Panc1 (cell line): ENCODE results near the gene ZSWIM3. TPM values are rescaled to one million over a fixed set of nuclear protein-coding genes. Genes with fewer than 3 reads are reported as not detected.

Experiments used
- ATAC-seq: fragments of 200-7000 bp; cut with Tn5 transposase; 2 replicates; pipeline ENCODE4 v1.9.1; 2020; ENCODE audit warnings: mild to moderate bottlenecking, moderate library complexity
- BruUV-seq: library from RNA; stranded (reverse); fragments of 400-500 nt; replicated peaks from 2 replicates; lab custom pipeline; 2021; lab: Mats Ljungman, UMichigan
- CTCF ChIA-PET: fragments of 300-600 bp; sonication (Branson Sonifier 250); formaldehyde crosslinking; loops from one replicate; lab custom pipeline; 2022; ENCODE audit warnings: antibody characterized with exemption; lab: Charles Lee
- POLR2A ChIA-PET: fragments of 300-600 bp; sonication (Branson Sonifier 250); formaldehyde crosslinking; loops from one replicate; lab custom pipeline; 2022; ENCODE audit warnings: antibody characterized with exemption; lab: Charles Lee
- DNase-seq: peaks from one replicate; pipeline ENCODE4 v3.0.0-alpha.2; 2010; ENCODE audit warnings: low read depth, low spot score
- H3K27ac ChIP-seq: 2 replicates; pipeline ENCODE4 v1.5.1; 2011; ENCODE audit warnings: mild to moderate bottlenecking, low read length, inconsistent platforms
- H3K27me3 ChIP-seq: fragments of 200-500 bp; sonication (Bioruptor generic); 2 replicates; pipeline ENCODE4 v1.6.0; 2014; ENCODE audit warnings: low read length, inconsistent platforms; ENCODE audit not compliant: control insufficient read depth, insufficient read depth
- H3K36me3 ChIP-seq: fragments of 200-500 bp; sonication (Bioruptor generic); 2 replicates; pipeline ENCODE4 v1.5.1; 2014; ENCODE audit warnings: inconsistent platforms, mild to moderate bottlenecking, low read length, moderate library complexity; ENCODE audit not compliant: control insufficient read depth, insufficient read depth
- H3K4me1 ChIP-seq: 2 replicates; pipeline ENCODE4 v1.5.1; 2011; ENCODE audit warnings: inconsistent platforms, mild to moderate bottlenecking, low read length, moderate library complexity; ENCODE audit not compliant: control insufficient read depth, insufficient read depth
- H3K4me3 ChIP-seq, 2 experiments: 2 replicates each; pipeline ENCODE4 v1.5.1; 2011 to 2012; ENCODE audit warnings: low read depth in 2 of 2, low read length in 2 of 2, mild to moderate bottlenecking in 2 of 2, inconsistent platforms in 1 of 2, moderate library complexity in 1 of 2
- H3K9me3 ChIP-seq: fragments of 200-500 bp; sonication (Bioruptor generic); 2 replicates; pipeline ENCODE4 v1.5.1; 2014; ENCODE audit warnings: low read depth, mild to moderate bottlenecking, inconsistent platforms, low read length, moderate library complexity; ENCODE audit not compliant: control insufficient read depth, insufficient read depth
- POLR2AphosphoS5 ChIP-seq: IDR thresholded peaks from 2 replicates; pipeline ENCODE4 v1.6.1; 2012; ENCODE audit warnings: mild to moderate bottlenecking, low read depth, low read length, moderate library complexity
- SIN3A ChIP-seq: IDR thresholded peaks from 2 replicates; pipeline ENCODE4 v1.6.1; 2012; ENCODE audit warnings: low read depth, mild to moderate bottlenecking, low read length, moderate library complexity, borderline replicate concordance; ENCODE audit not compliant: insufficient read depth
- TCF7L2 ChIP-seq: IDR thresholded peaks from 2 replicates; pipeline ENCODE4 v1.6.1; 2011; ENCODE audit warnings: mild to moderate bottlenecking, low read depth, low read length, inconsistent platforms
- in situ Hi-C: cut with HindIII; loops from 2 replicates; pipeline ENCODE4 v1.10.0; 2016; ENCODE audit warnings: low sequenced_read_pairs, low pct_unique_long_range_greater_than_20kb
- intact Hi-C: fragments of 100-400 bp; cut with micrococcal nuclease; formaldehyde crosslinking; loops from one replicate; pipeline ENCODE4 v1.10.0; 2022; ENCODE audit not compliant: unreplicated experiment
- total RNA-seq: library from RNA; stranded (reverse); gene quantifications from one replicate; pipeline ENCODE4 v1.2.1, GENCODE V29; 2021; ENCODE audit not compliant: unreplicated experiment
- TF ChIP-seq, protein P1 (sequence below), 2 experiments: IDR thresholded peaks; 2 replicates each; pipeline ENCODE4 v1.6.1; 2011 to 2012; ENCODE audit warnings: low read depth in 2 of 2, control low read depth in 1 of 2, low read length in 1 of 2, mild to moderate bottlenecking in 1 of 2, moderate library complexity in 1 of 2; ENCODE audit not compliant: insufficient read depth in 1 of 2
- TF ChIP-seq, protein P2 (sequence below): fragments of 450-650 bp; IDR thresholded peaks from 2 replicates; pipeline ENCODE4 v1.5.1; 2017; ENCODE audit warnings: mild to moderate bottlenecking

The ZSWIM3 gene
- total RNA-seq, 1 experiment from 2014 or later, result 3.6 TPM

DNA sequence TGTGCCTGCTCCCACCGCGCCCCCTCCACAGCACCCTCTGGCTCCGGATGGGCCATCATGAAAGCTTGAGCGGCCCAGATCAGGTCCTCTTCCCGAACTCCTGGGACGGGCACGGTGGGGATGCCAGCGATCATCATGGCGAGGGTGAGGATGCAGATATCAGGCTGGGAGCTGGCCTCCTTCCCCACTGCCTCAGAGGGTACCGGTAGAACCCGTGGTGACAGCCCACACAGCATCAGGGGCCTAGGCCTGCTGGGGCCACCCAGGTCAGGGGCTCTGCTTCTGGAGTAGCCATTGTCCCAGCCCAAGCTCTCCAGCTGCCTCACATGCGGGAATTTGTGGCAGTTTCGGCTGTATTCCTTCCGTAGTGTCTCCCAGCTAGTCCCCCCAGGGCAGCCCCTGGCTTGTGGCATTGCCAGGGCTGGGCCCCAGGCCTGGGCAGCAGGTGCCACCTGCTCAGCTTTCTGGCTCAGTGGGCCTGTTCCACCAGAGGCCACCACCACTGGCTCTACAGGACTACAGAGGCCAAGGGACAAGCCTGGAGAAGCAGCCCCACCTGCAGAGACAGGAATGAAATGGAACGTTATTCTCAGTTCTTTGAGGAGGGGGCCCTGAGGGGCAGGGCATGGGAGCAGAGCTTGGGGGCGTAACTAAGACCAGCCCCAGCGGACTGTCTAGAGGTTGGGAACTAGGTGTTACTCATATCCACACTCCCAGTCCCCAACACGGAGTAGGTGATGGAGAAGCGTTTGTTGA, 29.4 kb downstream of the ZSWIM3 start:
- peaks cover 2% of the 10 kb centered on the region; the same call in 1 of the 2 replicates for H3K36me3 ChIP-seq
- no peak for DNase-seq
- ChIA-PET CTCF (no interaction called here), POLR2A (no interaction called here)
- TF ChIP-seq, protein P1, sequence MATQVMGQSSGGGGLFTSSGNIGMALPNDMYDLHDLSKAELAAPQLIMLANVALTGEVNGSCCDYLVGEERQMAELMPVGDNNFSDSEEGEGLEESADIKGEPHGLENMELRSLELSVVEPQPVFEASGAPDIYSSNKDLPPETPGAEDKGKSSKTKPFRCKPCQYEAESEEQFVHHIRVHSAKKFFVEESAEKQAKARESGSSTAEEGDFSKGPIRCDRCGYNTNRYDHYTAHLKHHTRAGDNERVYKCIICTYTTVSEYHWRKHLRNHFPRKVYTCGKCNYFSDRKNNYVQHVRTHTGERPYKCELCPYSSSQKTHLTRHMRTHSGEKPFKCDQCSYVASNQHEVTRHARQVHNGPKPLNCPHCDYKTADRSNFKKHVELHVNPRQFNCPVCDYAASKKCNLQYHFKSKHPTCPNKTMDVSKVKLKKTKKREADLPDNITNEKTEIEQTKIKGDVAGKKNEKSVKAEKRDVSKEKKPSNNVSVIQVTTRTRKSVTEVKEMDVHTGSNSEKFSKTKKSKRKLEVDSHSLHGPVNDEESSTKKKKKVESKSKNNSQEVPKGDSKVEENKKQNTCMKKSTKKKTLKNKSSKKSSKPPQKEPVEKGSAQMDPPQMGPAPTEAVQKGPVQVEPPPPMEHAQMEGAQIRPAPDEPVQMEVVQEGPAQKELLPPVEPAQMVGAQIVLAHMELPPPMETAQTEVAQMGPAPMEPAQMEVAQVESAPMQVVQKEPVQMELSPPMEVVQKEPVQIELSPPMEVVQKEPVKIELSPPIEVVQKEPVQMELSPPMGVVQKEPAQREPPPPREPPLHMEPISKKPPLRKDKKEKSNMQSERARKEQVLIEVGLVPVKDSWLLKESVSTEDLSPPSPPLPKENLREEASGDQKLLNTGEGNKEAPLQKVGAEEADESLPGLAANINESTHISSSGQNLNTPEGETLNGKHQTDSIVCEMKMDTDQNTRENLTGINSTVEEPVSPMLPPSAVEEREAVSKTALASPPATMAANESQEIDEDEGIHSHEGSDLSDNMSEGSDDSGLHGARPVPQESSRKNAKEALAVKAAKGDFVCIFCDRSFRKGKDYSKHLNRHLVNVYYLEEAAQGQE (IDR thresholded peaks at IDR 0.05; ENCODE audit: insufficient read depth in 1 of 2, low read depth in 2 of 2, low read length in 1 of 2), result no peak
- TF ChIP-seq TCF7L2, result no peak
- TF ChIP-seq, protein P2, sequence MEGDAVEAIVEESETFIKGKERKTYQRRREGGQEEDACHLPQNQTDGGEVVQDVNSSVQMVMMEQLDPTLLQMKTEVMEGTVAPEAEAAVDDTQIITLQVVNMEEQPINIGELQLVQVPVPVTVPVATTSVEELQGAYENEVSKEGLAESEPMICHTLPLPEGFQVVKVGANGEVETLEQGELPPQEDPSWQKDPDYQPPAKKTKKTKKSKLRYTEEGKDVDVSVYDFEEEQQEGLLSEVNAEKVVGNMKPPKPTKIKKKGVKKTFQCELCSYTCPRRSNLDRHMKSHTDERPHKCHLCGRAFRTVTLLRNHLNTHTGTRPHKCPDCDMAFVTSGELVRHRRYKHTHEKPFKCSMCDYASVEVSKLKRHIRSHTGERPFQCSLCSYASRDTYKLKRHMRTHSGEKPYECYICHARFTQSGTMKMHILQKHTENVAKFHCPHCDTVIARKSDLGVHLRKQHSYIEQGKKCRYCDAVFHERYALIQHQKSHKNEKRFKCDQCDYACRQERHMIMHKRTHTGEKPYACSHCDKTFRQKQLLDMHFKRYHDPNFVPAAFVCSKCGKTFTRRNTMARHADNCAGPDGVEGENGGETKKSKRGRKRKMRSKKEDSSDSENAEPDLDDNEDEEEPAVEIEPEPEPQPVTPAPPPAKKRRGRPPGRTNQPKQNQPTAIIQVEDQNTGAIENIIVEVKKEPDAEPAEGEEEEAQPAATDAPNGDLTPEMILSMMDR, result no peak
- TF ChIP-seq SIN3A, result no peak
- no peak for TF ChIP-seq POLR2AphosphoS5
- BruUV-seq, result no TSS peak
- in situ Hi-C loops, result no loop called here
- no peak overlapping the region for H3K27ac ChIP-seq
- intact Hi-C loops, result no loop called here
- peaks cover 8% of the 10 kb centered on the region for H3K4me1 ChIP-seq
- H3K4me3 ChIP-seq, result no peak overlapping the region
- no peak for ATAC-seq
- no peaks in the 10 kb centered on the region for H3K27me3 ChIP-seq
- H3K9me3 ChIP-seq, result no peaks in the 10 kb centered on the region

DNA sequence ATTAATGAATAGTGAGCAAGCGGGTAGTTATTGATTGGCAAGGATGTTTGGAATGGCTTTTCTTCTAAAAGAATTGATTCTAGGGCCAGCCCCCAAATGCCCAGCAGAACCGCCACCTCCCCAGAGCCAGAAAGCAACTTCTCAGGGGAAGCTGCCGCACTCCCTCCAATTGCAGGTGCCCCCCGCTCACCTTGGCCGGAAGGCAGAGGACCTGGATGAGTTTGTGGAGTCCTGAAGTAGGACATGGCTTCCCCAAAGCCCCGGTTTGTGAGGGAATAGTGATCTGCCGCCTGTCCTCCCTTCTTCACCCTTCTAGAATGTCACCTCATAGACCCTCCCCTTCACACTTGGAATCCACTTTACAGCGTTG, 29.9 kb downstream of the ZSWIM3 start, which contains the start of gene SPATA25:
Gene SPATA25, minus strand, starts transcription at position 277 of the 370 bp plus-strand sequence. Its CDS starts 32 bp downstream, at position 245.
- Histone ChIP-seq H3K27ac (no peak within 1 kb of the TSS), H3K27me3 (no peaks in the 10 kb centered on the region), H3K4me3 (no peak within 1 kb of the TSS), H3K9me3 (no peaks in the 10 kb centered on the region), H3K36me3 (peaks cover 2% of the 10 kb centered on the region; the same call in 1 of the 2 replicates), H3K4me1 (peaks cover 14% of the 10 kb centered on the region)
- intact Hi-C loops, result no loop called here
- ChIA-PET CTCF (no interaction called here), POLR2A (no interaction called here)
- in situ Hi-C loops, result no loop called here
- no TSS peak for BruUV-seq
- no peak for DNase-seq
- ATAC-seq, result no peak
- TF ChIP-seq, protein P2, result no peak
- TF ChIP-seq, protein P1 (IDR thresholded peaks at IDR 0.05; ENCODE audit: insufficient read depth in 1 of 2, low read depth in 2 of 2, low read length in 1 of 2), result no peak
- TF ChIP-seq TCF7L2, result no peak
- no peak for TF ChIP-seq SIN3A
- no peak for TF ChIP-seq POLR2AphosphoS5
